ENCODE measurements around the gene ZNF654.

- no peak for TF ChIP-seq EZH2 (IDR thresholded peaks at IDR 0.05; ENCODE audit: low read length)
- TF ChIP-seq, protein P1, sequence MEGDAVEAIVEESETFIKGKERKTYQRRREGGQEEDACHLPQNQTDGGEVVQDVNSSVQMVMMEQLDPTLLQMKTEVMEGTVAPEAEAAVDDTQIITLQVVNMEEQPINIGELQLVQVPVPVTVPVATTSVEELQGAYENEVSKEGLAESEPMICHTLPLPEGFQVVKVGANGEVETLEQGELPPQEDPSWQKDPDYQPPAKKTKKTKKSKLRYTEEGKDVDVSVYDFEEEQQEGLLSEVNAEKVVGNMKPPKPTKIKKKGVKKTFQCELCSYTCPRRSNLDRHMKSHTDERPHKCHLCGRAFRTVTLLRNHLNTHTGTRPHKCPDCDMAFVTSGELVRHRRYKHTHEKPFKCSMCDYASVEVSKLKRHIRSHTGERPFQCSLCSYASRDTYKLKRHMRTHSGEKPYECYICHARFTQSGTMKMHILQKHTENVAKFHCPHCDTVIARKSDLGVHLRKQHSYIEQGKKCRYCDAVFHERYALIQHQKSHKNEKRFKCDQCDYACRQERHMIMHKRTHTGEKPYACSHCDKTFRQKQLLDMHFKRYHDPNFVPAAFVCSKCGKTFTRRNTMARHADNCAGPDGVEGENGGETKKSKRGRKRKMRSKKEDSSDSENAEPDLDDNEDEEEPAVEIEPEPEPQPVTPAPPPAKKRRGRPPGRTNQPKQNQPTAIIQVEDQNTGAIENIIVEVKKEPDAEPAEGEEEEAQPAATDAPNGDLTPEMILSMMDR (optimal IDR thresholded peaks at IDR 0.05 in 1 of 3, IDR thresholded peaks at IDR 0.05 in 1 of 3, conservative IDR thresholded peaks at IDR 0.05 in 1 of 3; ENCODE audit: extremely low read depth in 1 of 3, insufficient read depth in 2 of 3, low read length in 3 of 3), result no peak
Observed at GRCh38 chr3:88092270-88092669, 33.2 kb downstream of the ZNF654 start.

Data from keratinocyte (primary cell).